HCT116 (cell line): ENCODE measurements around the gene NAPB. TPM values are rescaled to one million over a fixed set of nuclear protein-coding genes. Genes with fewer than 3 reads are reported as not detected.

ENCODE experiments used
- ATAC-seq: fragments of 200-7000 bp; cut with Tn5 transposase; 2 replicates; pipeline ENCODE4 v1.9.1; 2020; ENCODE audit warnings: mild to moderate bottlenecking, moderate library complexity
- BruUV-seq: library from RNA; stranded (reverse); fragments of 400-500 nt; replicated peaks from 2 replicates; lab custom pipeline; 2021; lab: Mats Ljungman, UMichigan
- CTCF ChIA-PET: fragments of 300-600 bp; sonication (Branson Sonifier 250); formaldehyde crosslinking; loops from one replicate; lab custom pipeline; 2021; ENCODE audit warnings: antibody characterized with exemption; lab: Charles Lee
- POLR2A ChIA-PET: fragments of 300-600, 350-600 bp; sonication (Branson Sonifier 250); formaldehyde crosslinking; loops from one replicate; lab custom pipeline; 2021; ENCODE audit warnings: antibody characterized with exemption; lab: Charles Lee
- RAD21 ChIA-PET, 2 experiments: fragments of 300-600 bp; sonication (Branson Sonifier 250); formaldehyde crosslinking; loops; one replicate each; lab custom pipeline; 2023; ENCODE audit warnings: low total read pairs in 2 of 2; ENCODE audit not compliant: uncharacterized antibody in 2 of 2, unreplicated experiment in 2 of 2, low non-redundant PET in 1 of 2; lab: Charles Lee
- DNase-seq: peaks from one replicate; pipeline ENCODE4 v3.0.0-alpha.2; 2010; ENCODE audit warnings: low read depth, low spot score
- H2AFZ ChIP-seq: fragments of 200-600 bp; shearing (Covaris generic), sonication (generic); 2 replicates; pipeline ENCODE4 v1.6.1; 2017; ENCODE audit warnings: low read depth, mixed run types, mixed read lengths, antibody characterized with exemption, low read length; ENCODE audit not compliant: poor library complexity, severe bottlenecking
- H3K27ac ChIP-seq: 2 replicates; pipeline ENCODE4 v1.5.1; 2012; ENCODE audit warnings: low read depth, low read length
- H3K27me3 ChIP-seq: fragments of 200-600 bp; sonication (generic); 2 replicates; pipeline ENCODE4 v1.6.1; 2016; ENCODE audit warnings: mixed run types, low read length, mixed read lengths; ENCODE audit not compliant: insufficient read depth
- H3K36me3 ChIP-seq, 2 experiments: fragments of 200-500 bp in 1 of 2; fragments of 200-600 bp in 1 of 2; sonication (Bioruptor generic) in 1 of 2; sonication (generic) in 1 of 2; 2 replicates each; pipeline versions ENCODE4 v1.5.1 to v1.6.1; 2014 to 2016; ENCODE audit warnings: low read length in 2 of 2, inconsistent platforms in 1 of 2, mixed read lengths in 1 of 2, mixed run types in 1 of 2; ENCODE audit not compliant: insufficient read depth in 2 of 2, control insufficient read depth in 1 of 2
- H3K4me1 ChIP-seq, 2 experiments: fragments of 200-600 bp in 1 of 2; sonication (generic) in 1 of 2; 2 replicates each; pipeline versions ENCODE4 v1.5.1 to v1.6.1; 2012 to 2017; ENCODE audit warnings: low read length in 2 of 2, inconsistent platforms in 1 of 2, mild to moderate bottlenecking in 1 of 2, mixed read lengths in 1 of 2, mixed run types in 1 of 2, moderate library complexity in 1 of 2; ENCODE audit not compliant: insufficient read depth in 2 of 2, control insufficient read depth in 1 of 2
- H3K4me2 ChIP-seq: fragments of 200-600 bp; sonication (generic); 2 replicates; pipeline ENCODE4 v1.6.1; 2017; ENCODE audit warnings: mixed run types, low read length, mixed read lengths
- H3K4me3 ChIP-seq, 2 experiments: fragments of 200-600 bp in 1 of 2; sonication (generic) in 1 of 2; replicated peaks in 1 of 2; 2 replicates each; pipeline ENCODE4 v1.5.1; 2011 to 2016; ENCODE audit warnings: low read length in 2 of 2, control low read depth in 1 of 2, low read depth in 1 of 2, mild to moderate bottlenecking in 1 of 2, mixed read lengths in 1 of 2, mixed run types in 1 of 2
- H3K79me2 ChIP-seq: fragments of 200-600 bp; sonication (generic); 2 replicates; pipeline ENCODE4 v1.6.1; 2017; ENCODE audit warnings: mild to moderate bottlenecking, mixed run types, low read length, moderate library complexity, mixed read lengths; ENCODE audit not compliant: insufficient read depth
- H3K9ac ChIP-seq: fragments of 200-600 bp; sonication (generic); 2 replicates; pipeline ENCODE4 v1.6.1; 2016; ENCODE audit warnings: low read length, mixed read lengths
- H3K9me2 ChIP-seq: fragments of 200-600 bp; sonication (generic), shearing (Covaris generic); 2 replicates; pipeline ENCODE4 v1.6.1; 2017; ENCODE audit warnings: mixed run types, mild to moderate bottlenecking, moderate library complexity; ENCODE audit not compliant: insufficient read depth
- H3K9me3 ChIP-seq, 2 experiments: fragments of 200-500 bp in 1 of 2; fragments of 200-600 bp in 1 of 2; sonication (Bioruptor generic) in 1 of 2; sonication (generic) in 1 of 2; 2 replicates each; pipeline ENCODE4 v1.6.1; 2014 to 2017; ENCODE audit warnings: low read length in 2 of 2, mixed read lengths in 2 of 2, inconsistent platforms in 1 of 2, low read depth in 1 of 2, mild to moderate bottlenecking in 1 of 2, mixed run types in 1 of 2, moderate library complexity in 1 of 2; ENCODE audit not compliant: control insufficient read depth in 1 of 2, insufficient read depth in 1 of 2
- H4K20me1 ChIP-seq: fragments of 200-600 bp; sonication (generic), shearing (Covaris generic); 2 replicates; pipeline ENCODE4 v1.6.1; 2017; ENCODE audit warnings: mixed run types, mild to moderate bottlenecking, moderate library complexity; ENCODE audit not compliant: insufficient read depth
- CEBPB ChIP-seq: IDR thresholded peaks from 2 replicates; pipeline ENCODE4 v1.6.1; 2012; ENCODE audit warnings: low read depth
- EZH2 ChIP-seq: fragments of 200-600 bp; sonication (generic); IDR thresholded peaks from 2 replicates; pipeline ENCODE4 v1.6.1; 2017; ENCODE audit warnings: antibody characterized with exemption, mixed run types
- FOSL1 ChIP-seq: IDR thresholded peaks from 2 replicates; pipeline ENCODE4 v1.6.1; 2012; ENCODE audit warnings: low read depth
- JUND ChIP-seq: IDR thresholded peaks from 2 replicates; pipeline ENCODE4 v1.6.1; 2012
- SIN3A ChIP-seq: IDR thresholded peaks from 2 replicates; pipeline ENCODE4 v1.6.1; 2012; ENCODE audit warnings: low read depth
- SP1 ChIP-seq: IDR thresholded peaks from 2 replicates; pipeline ENCODE4 v1.6.1; 2012; ENCODE audit warnings: low read depth
- intact Hi-C: fragments of 100-400 bp; cut with micrococcal nuclease; formaldehyde crosslinking; loops from 2 replicates; pipeline ENCODE4 v1.10.0; 2022
- total RNA-seq: library from RNA; stranded (reverse); gene quantifications from one replicate; pipeline ENCODE4 v1.2.1, GENCODE V29; 2021; ENCODE audit not compliant: unreplicated experiment
- TF ChIP-seq, protein P1 (sequence below): IDR thresholded peaks from 2 replicates; pipeline ENCODE4 v1.6.1; 2012

The NAPB gene
- total RNA-seq, 1 experiment from 2014 or later, result 7.9 TPM

DNA sequence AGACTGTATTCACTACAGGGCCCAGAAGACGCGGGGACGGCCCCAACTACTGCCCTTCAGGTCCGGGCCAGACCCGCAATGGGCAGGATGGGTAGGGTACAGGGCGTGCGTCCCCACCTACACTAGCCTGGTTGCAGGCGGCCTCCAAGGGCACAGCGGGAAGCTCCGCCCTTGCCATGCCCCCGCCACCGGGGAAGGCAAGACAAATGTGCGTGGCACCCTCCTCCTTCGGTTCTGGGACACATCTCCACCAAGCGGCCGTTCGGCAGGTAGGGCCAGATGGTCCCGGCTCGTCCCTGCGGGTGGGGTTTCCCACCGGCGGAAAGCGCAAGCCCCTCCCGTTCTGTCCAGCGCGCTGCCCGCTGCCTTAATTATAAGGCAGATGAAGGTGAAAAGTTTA lies 65.1 kb downstream of the NAPB start:
- H3K27me3 ChIP-seq, result no peaks in the 10 kb centered on the region
- intact Hi-C loops, result loop anchor here (10.0 kb wide), 1 partner anchor 211 kb away; no protein-coding TSS in a partner anchor
- H3K36me3 ChIP-seq, result peaks cover 7 to 25% of the 10 kb centered on the region in 2 experiments; a peak in 2 of 4 replicates
- H3K27ac ChIP-seq, result no peak overlapping the region
- peaks cover 6% of the 10 kb centered on the region; the same call in 1 of the 2 replicates for H4K20me1 ChIP-seq
- DNase-seq (no peak), ATAC-seq (no peak)
- CTCF ChIA-PET, result no interaction called here
- TF ChIP-seq EZH2 (no peak), SP1 (no peak), JUND (no peak)
- POLR2A ChIA-PET, result no interaction called here
- no peaks in the 10 kb centered on the region for H3K9me2 ChIP-seq
- RAD21 ChIA-PET, result no interaction called here
- H3K79me2 ChIP-seq, result peaks cover 56% of the 10 kb centered on the region
- H3K4me2 ChIP-seq, result peak overlapping the region; percentile 96; the same call in 1 of the 2 replicates
- no peak overlapping the region for H2AFZ ChIP-seq
- H3K9ac ChIP-seq, result no peak overlapping the region
- no peak overlapping the region for H3K4me3 ChIP-seq
- peaks cover 25 to 42% of the 10 kb centered on the region in 2 experiments for H3K4me1 ChIP-seq
- BruUV-seq, result no TSS peak
- H3K9me3 ChIP-seq, result no peaks in the 10 kb centered on the region

DNA sequence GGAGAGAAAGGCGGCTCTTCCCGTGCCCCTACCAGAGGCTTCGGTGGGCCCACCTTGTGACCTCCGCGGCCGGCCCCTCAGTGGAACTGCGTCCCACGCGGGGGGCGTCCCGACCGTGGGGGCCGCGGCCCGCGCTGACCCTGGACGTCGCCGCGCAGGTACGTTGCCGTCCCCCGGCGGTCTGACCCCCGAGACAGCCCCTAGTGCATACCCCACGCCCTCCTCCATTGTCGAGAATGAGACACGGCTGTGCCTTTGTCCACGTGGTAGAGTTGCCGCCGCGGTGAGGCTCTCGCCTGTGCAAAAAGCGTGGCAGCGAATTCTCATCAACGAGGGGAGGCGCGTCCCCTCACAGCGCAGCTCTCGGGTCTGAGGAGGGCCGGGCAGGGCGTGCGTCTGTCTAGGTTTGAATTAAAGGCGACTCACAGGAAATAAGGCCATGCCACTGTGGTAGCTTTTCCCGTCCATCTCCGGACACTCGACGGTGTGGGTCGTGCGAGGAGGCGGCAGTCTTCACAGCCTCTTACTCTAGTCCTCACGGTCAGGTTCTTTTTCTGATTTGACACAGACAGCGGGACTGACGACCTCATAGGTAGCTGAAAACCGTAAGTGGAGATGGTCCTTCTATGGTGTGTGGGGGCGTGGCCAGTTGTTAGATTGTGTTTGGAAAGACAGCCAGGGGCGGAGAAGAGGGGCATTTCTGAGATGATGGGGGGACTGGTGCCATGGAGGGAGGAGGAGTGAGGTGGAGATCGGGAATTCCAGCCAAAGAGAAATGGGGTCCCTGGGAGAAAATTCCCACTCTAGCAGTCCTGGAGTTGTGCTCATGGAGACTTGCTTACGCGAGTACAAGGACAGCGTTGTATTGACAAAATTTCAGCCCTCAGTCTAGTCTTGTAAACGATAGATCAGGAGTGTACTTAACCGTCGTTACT lies 70.1 kb downstream of the NAPB start:
- Histone ChIP-seq H3K36me3 (peaks cover 7 to 25% of the 10 kb centered on the region in 2 experiments; a peak in 2 of 4 replicates), H3K9me2 (no peaks in the 10 kb centered on the region), H2AFZ (no peak overlapping the region), H3K4me2 (peak overlapping the region; percentile 100), H3K27me3 (no peaks in the 10 kb centered on the region), H3K9me3 (no peaks in the 10 kb centered on the region), H3K4me1 (peaks cover 15 to 26% of the 10 kb centered on the region in 2 experiments), H3K79me2 (peaks cover 56% of the 10 kb centered on the region), H3K27ac (peak overlapping the region; percentile 99), H3K4me3 (peak overlapping the region; percentile 92 to 99), H3K9ac (peak overlapping the region; percentile 96), H4K20me1 (peaks cover 6% of the 10 kb centered on the region; the same call in 1 of the 2 replicates)
- ATAC-seq (peak; percentile 12), DNase-seq (peak; percentile 47)
- intact Hi-C loops, result loop anchor here (1.0 to 10.0 kb wide), 3 partner anchors 7 to 256 kb away; no protein-coding TSS in a partner anchor
- ChIA-PET CTCF (interaction anchor here (1.3 to 3.0 kb wide), 4 partner anchors 11 to 660 kb away, joined by 3 to 25 read pairs (median 8); no protein-coding TSS in a partner anchor), POLR2A (interaction anchor here (1.0 to 1.8 kb wide), 5 partner anchors 7 to 659 kb away, joined by 3 to 24 read pairs (median 3); no protein-coding TSS in a partner anchor), RAD21 (no interaction called here)
- no TSS peak for BruUV-seq
- no peak for TF ChIP-seq FOSL1
- TF ChIP-seq, protein P1, sequence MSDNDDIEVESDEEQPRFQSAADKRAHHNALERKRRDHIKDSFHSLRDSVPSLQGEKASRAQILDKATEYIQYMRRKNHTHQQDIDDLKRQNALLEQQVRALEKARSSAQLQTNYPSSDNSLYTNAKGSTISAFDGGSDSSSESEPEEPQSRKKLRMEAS, result peak; percentile 70
- TF ChIP-seq CEBPB, result no peak
- TF ChIP-seq SIN3A, result peak; percentile 49; the same call in 1 of the 2 replicates
